Prostate gland (tissue), 2 donors: ENCODE measurements around the gene REC114.

Experiments
- CTCF ChIP-seq, 4 experiments: fragments of 200-600 bp in 2 of 4; fragments of 450-650 bp in 2 of 4; sonication (generic) in 2 of 4; IDR thresholded peaks; 1 replicate in 3 of 4; 2 replicates in 1 of 4; pipeline ENCODE4 v1.5.1; 2016 to 2019; ENCODE audit warnings: antibody characterized with exemption in 4 of 4, mild to moderate bottlenecking in 2 of 4, moderate library complexity in 2 of 4
- POLR2A ChIP-seq: fragments of 450-650 bp; IDR thresholded peaks from one replicate; pipeline ENCODE4 v1.6.1; 2016; ENCODE audit warnings: antibody characterized with exemption, mild to moderate bottlenecking

GRCh38 chr15:73438651-73439050, 4.3 kb upstream of the REC114 start:
- TF ChIP-seq CTCF (IDR thresholded peaks at IDR 0.05), result no peak
- no peak for TF ChIP-seq POLR2A
